Epithelial cell of proximal tubule (primary cell): Measurements from ENCODE around the gene PRICKLE4. TPM values are rescaled to one million over a fixed set of nuclear protein-coding genes. Genes with fewer than 3 reads are reported as not detected.

Source experiments
- DNase-seq: peaks from one replicate; pipeline ENCODE4 v3.0.0-alpha.2; 2011; ENCODE audit warnings: low read depth
- H3K4me3 ChIP-seq: 2 replicates; pipeline ENCODE4 v1.5.1; 2011; ENCODE audit warnings: low read depth, mild to moderate bottlenecking, low read length
- CTCF ChIP-seq: conservative IDR thresholded peaks from 2 replicates; pipeline ENCODE4 v1.5.1; 2012; ENCODE audit warnings: low read depth, mild to moderate bottlenecking, low read length
- total RNA-seq: library from RNA; depleted of rRNA; stranded (reverse); fragments of >200 nt; gene quantifications from 2 replicates; pipeline ENCODE4 v1.2.3, GENCODE V29; 2015

PRICKLE4 gene
- total RNA-seq, 1 donor from 2014 or later = 2.2 TPM

GRCh38 chr6:41789390-41789724, 8.8 kb downstream of the PRICKLE4 start:
- no peak overlapping the region for H3K4me3 ChIP-seq
- TF ChIP-seq CTCF = no peak
- DNase-seq = no peak

- TF ChIP-seq CTCF = no peak
- DNase-seq = no peak
- no peak overlapping the region for H3K4me3 ChIP-seq
Measured at GRCh38 chr6:41790045-41790444, 9.5 kb downstream of the PRICKLE4 start.

- H3K4me3 ChIP-seq = no peak overlapping the region
- no peak for TF ChIP-seq CTCF
- no peak for DNase-seq
Measured at GRCh38 chr6:41791305-41791704, 10.7 kb downstream of the PRICKLE4 start.

GRCh38 chr6:41791984-41792383, 11.4 kb downstream of the PRICKLE4 start:
- no peak for TF ChIP-seq CTCF
- DNase-seq = no peak

GRCh38 chr6:41796474-41796873, 15.9 kb downstream of the PRICKLE4 start:
- TF ChIP-seq CTCF = no peak
- H3K4me3 ChIP-seq = no peak overlapping the region
- DNase-seq = no peak

More at GRCh38 chr6:41791984-41792383, 11.4 kb downstream of the PRICKLE4 start:
- H3K4me3 ChIP-seq = no peak overlapping the region

- no peak overlapping the region for H3K4me3 ChIP-seq
- DNase-seq = no peak
- TF ChIP-seq CTCF = no peak
Measured at GRCh38 chr6:41798901-41799558, 18.4 kb downstream of the PRICKLE4 start.

GRCh38 chr6:41799559-41799911, 19.0 kb downstream of the PRICKLE4 start:
- no peak overlapping the region for H3K4me3 ChIP-seq
- TF ChIP-seq CTCF = no peak
- DNase-seq = no peak
